ENCODE data around the gene CEP128. TPM values are rescaled to one million over a fixed set of nuclear protein-coding genes. Genes with fewer than 3 reads are reported as not detected.

Gene CEP128
- total RNA-seq, 1 experiment from 2014 or later: 16.4 TPM

DNA sequence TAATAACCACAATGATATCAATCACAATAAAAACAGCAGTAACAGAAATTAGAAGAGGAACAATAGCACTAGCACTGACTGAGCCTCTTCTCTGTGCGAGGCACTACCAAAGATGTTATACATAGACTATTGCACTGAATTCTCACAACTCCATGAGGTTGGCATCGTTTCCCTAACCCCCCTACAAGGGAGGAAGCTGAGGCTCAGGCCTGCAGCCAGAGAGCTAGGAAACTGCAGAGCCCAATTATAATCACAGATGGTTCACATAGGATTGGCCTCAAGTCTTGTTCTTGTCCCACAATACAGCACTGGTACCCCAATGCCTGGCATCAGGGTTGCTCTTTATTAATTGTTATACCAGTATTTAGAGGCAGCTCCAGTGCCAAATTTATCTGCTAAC lies 278.0 kb downstream of the CEP128 start:
- DNase-seq (ENCODE audit: low read depth, low spot score): no peak
- Histone ChIP-seq H3K9me3 (ENCODE audit: control insufficient read depth in 1 of 2, insufficient read depth in 1 of 2, low read depth in 1 of 2, low read length in 2 of 2) (no peaks in the 10 kb centered on the region), H3K4me3 (replicated peaks in 1 of 2; ENCODE audit: low read depth in 1 of 2, low read length in 2 of 2) (no peak overlapping the region), H3K36me3 (ENCODE audit: control insufficient read depth in 1 of 2, insufficient read depth in 2 of 2, low read length in 2 of 2) (no peaks in the 10 kb centered on the region), H3K4me1 (ENCODE audit: control insufficient read depth in 1 of 2, insufficient read depth in 2 of 2, low read length in 2 of 2) (no peaks in the 10 kb centered on the region), H4K20me1 (ENCODE audit: insufficient read depth) (no peaks in the 10 kb centered on the region), H3K9me2 (ENCODE audit: insufficient read depth) (no peaks in the 10 kb centered on the region), H2AFZ (ENCODE audit: low read depth, low read length, poor library complexity, severe bottlenecking) (no peak overlapping the region), H3K27me3 (ENCODE audit: insufficient read depth, low read length) (no peaks in the 10 kb centered on the region), H3K27ac (ENCODE audit: low read depth, low read length) (no peak overlapping the region), H3K4me2 (ENCODE audit: low read length) (no peak overlapping the region), H3K9ac (ENCODE audit: low read length) (no peak overlapping the region), H3K79me2 (ENCODE audit: insufficient read depth, low read length) (no peaks in the 10 kb centered on the region)
- ChIA-PET RAD21 (ENCODE audit: low non-redundant PET in 1 of 2, low total read pairs in 2 of 2, uncharacterized antibody in 2 of 2, unreplicated experiment in 2 of 2) (no interaction called here), CTCF (no interaction called here), POLR2A (no interaction called here)
- ATAC-seq: no peak
- TF ChIP-seq RAD21 (IDR thresholded peaks at IDR 0.05; ENCODE audit: low read depth) (no peak), SRF (IDR thresholded peaks at IDR 0.05; ENCODE audit: low read depth) (no peak), EZH2phosphoT487 (IDR thresholded peaks at IDR 0.05; ENCODE audit: borderline replicate concordance) (no peak), CTCF (IDR thresholded peaks at IDR 0.05 in 2 of 3, conservative IDR thresholded peaks at IDR 0.05 in 1 of 3; ENCODE audit: borderline replicate concordance in 1 of 3, insufficient read depth in 1 of 3, low read depth in 2 of 3, low read length in 2 of 3) (no peak), SIN3A (IDR thresholded peaks at IDR 0.05; ENCODE audit: low read depth) (no peak), JUND (IDR thresholded peaks at IDR 0.05) (no peak), EZH2 (IDR thresholded peaks at IDR 0.05) (no peak), REST (IDR thresholded peaks at IDR 0.05; ENCODE audit: low read depth) (no peak)
- TF ChIP-seq, protein P1, sequence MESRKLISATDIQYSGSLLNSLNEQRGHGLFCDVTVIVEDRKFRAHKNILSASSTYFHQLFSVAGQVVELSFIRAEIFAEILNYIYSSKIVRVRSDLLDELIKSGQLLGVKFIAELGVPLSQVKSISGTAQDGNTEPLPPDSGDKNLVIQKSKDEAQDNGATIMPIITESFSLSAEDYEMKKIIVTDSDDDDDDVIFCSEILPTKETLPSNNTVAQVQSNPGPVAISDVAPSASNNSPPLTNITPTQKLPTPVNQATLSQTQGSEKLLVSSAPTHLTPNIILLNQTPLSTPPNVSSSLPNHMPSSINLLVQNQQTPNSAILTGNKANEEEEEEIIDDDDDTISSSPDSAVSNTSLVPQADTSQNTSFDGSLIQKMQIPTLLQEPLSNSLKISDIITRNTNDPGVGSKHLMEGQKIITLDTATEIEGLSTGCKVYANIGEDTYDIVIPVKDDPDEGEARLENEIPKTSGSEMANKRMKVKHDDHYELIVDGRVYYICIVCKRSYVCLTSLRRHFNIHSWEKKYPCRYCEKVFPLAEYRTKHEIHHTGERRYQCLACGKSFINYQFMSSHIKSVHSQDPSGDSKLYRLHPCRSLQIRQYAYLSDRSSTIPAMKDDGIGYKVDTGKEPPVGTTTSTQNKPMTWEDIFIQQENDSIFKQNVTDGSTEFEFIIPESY (IDR thresholded peaks at IDR 0.05; ENCODE audit: extremely low read depth, insufficient replicate concordance, low read length): no peak
- TF ChIP-seq, protein P2, sequence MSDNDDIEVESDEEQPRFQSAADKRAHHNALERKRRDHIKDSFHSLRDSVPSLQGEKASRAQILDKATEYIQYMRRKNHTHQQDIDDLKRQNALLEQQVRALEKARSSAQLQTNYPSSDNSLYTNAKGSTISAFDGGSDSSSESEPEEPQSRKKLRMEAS (IDR thresholded peaks at IDR 0.05): no peak
- intact Hi-C loops (cut with micrococcal nuclease): no loop called here
- BruUV-seq (replicated peaks): no TSS peak

Data from HCT116 (cell line).